ENCODE measurements around the gene MAVS. TPM values are rescaled to one million over a fixed set of nuclear protein-coding genes. Genes with fewer than 3 reads are reported as not detected.

The MAVS gene
- total and polyA plus RNA-seq, 2 donors (not counting 1 experiment from before 2014, with no cell fraction given), result 14.4 to 15.9 TPM

- peaks cover 62% of the 10 kb centered on the region for H3K36me3 ChIP-seq (ENCODE audit: control insufficient read depth, insufficient read depth, low read length)
- H3K27me3 ChIP-seq (ENCODE audit: control insufficient read depth, insufficient read depth, low read length), result no peaks in the 10 kb centered on the region
- H4K20me1 ChIP-seq (ENCODE audit: control insufficient read depth, extremely low read depth, insufficient read depth, low read length), result no peaks in the 10 kb centered on the region
- no peaks in the 10 kb centered on the region for H3K9me3 ChIP-seq (ENCODE audit: control insufficient read depth, insufficient read depth, low read depth, low read length)
- TF ChIP-seq CTCF (conservative IDR thresholded peaks at IDR 0.05 in 1 of 2, IDR thresholded peaks at IDR 0.05 in 1 of 2; ENCODE audit: low read depth in 1 of 2, low read length in 2 of 2), result no peak
- no peak for TF ChIP-seq EZH2 (IDR thresholded peaks at IDR 0.05; ENCODE audit: low read length, missing control alignments)
- no peak for DNase-seq (ENCODE audit: low read depth in 2 of 2)
- H3K9ac ChIP-seq (ENCODE audit: insufficient read depth, low read length), result no peak overlapping the region
- H3K4me2 ChIP-seq (ENCODE audit: extremely low read depth, insufficient read depth, low read length), result no peak overlapping the region
- no peak overlapping the region for H3K27ac ChIP-seq (ENCODE audit: insufficient read depth, low read length)
- H2AFZ ChIP-seq (ENCODE audit: low read length), result no peak overlapping the region
- peaks cover 36% of the 10 kb centered on the region for H3K4me1 ChIP-seq (ENCODE audit: control insufficient read depth, extremely low read depth, insufficient read depth, low read length)
- H3K4me3 ChIP-seq (replicated peaks in 1 of 4; ENCODE audit: control extremely low read depth in 1 of 4, insufficient read depth in 1 of 4, low read depth in 3 of 4, low read length in 4 of 4), result no peak overlapping the region
- peaks cover 61% of the 10 kb centered on the region for H3K79me2 ChIP-seq (ENCODE audit: control insufficient read depth, insufficient read depth, low read length)
Measured at GRCh38 chr20:3800878-3801260, 45.8 kb upstream of the MAVS start.

GRCh38 chr20:3801299-3801698, 45.3 kb upstream of the MAVS start:
- TF ChIP-seq CTCF (conservative IDR thresholded peaks at IDR 0.05 in 1 of 2, IDR thresholded peaks at IDR 0.05 in 1 of 2; ENCODE audit: low read depth in 1 of 2, low read length in 2 of 2), result no peak
- no peak for TF ChIP-seq EZH2 (IDR thresholded peaks at IDR 0.05; ENCODE audit: low read length, missing control alignments)
- Histone ChIP-seq H2AFZ (ENCODE audit: low read length) (no peak overlapping the region), H3K36me3 (ENCODE audit: control insufficient read depth, insufficient read depth, low read length) (peaks cover 65% of the 10 kb centered on the region), H3K4me1 (ENCODE audit: control insufficient read depth, extremely low read depth, insufficient read depth, low read length) (peaks cover 40% of the 10 kb centered on the region), H3K79me2 (ENCODE audit: control insufficient read depth, insufficient read depth, low read length) (peaks cover 61% of the 10 kb centered on the region), H3K9me3 (ENCODE audit: control insufficient read depth, insufficient read depth, low read depth, low read length) (no peaks in the 10 kb centered on the region), H3K27me3 (ENCODE audit: control insufficient read depth, insufficient read depth, low read length) (no peaks in the 10 kb centered on the region), H4K20me1 (ENCODE audit: control insufficient read depth, extremely low read depth, insufficient read depth, low read length) (no peaks in the 10 kb centered on the region), H3K9ac (ENCODE audit: insufficient read depth, low read length) (peak overlapping the region; percentile 4), H3K4me2 (ENCODE audit: extremely low read depth, insufficient read depth, low read length) (no peak overlapping the region), H3K4me3 (replicated peaks in 1 of 4; ENCODE audit: control extremely low read depth in 1 of 4, insufficient read depth in 1 of 4, low read depth in 3 of 4, low read length in 4 of 4) (no peak overlapping the region), H3K27ac (ENCODE audit: insufficient read depth, low read length) (no peak overlapping the region)
- DNase-seq (ENCODE audit: low read depth in 2 of 2), result no peak

GRCh38 chr20:3801846-3802245, 44.8 kb upstream of the MAVS start:
- peaks cover 65% of the 10 kb centered on the region for H3K36me3 ChIP-seq (ENCODE audit: control insufficient read depth, insufficient read depth, low read length)
- peaks cover 43% of the 10 kb centered on the region for H3K4me1 ChIP-seq (ENCODE audit: control insufficient read depth, extremely low read depth, insufficient read depth, low read length)
- peaks cover 56% of the 10 kb centered on the region for H3K79me2 ChIP-seq (ENCODE audit: control insufficient read depth, insufficient read depth, low read length)

More at GRCh38 chr20:3801846-3802245, 44.8 kb upstream of the MAVS start:
- Histone ChIP-seq H3K27me3 (ENCODE audit: control insufficient read depth, insufficient read depth, low read length) (no peaks in the 10 kb centered on the region), H2AFZ (ENCODE audit: low read length) (no peak overlapping the region), H3K4me3 (replicated peaks in 1 of 4; ENCODE audit: control extremely low read depth in 1 of 4, insufficient read depth in 1 of 4, low read depth in 3 of 4, low read length in 4 of 4) (no peak overlapping the region), H3K27ac (ENCODE audit: insufficient read depth, low read length) (no peak overlapping the region), H3K9me3 (ENCODE audit: control insufficient read depth, insufficient read depth, low read depth, low read length) (no peaks in the 10 kb centered on the region), H3K9ac (ENCODE audit: insufficient read depth, low read length) (no peak overlapping the region), H4K20me1 (ENCODE audit: control insufficient read depth, extremely low read depth, insufficient read depth, low read length) (no peaks in the 10 kb centered on the region), H3K4me2 (ENCODE audit: extremely low read depth, insufficient read depth, low read length) (no peak overlapping the region)
- no peak for DNase-seq (ENCODE audit: low read depth in 2 of 2)
- TF ChIP-seq CTCF (conservative IDR thresholded peaks at IDR 0.05 in 1 of 2, IDR thresholded peaks at IDR 0.05 in 1 of 2; ENCODE audit: low read depth in 1 of 2, low read length in 2 of 2) (no peak), EZH2 (IDR thresholded peaks at IDR 0.05; ENCODE audit: low read length, missing control alignments) (no peak)

All from fibroblast of lung (primary cell).